Thyroid gland (tissue), 4 donors: ENCODE data around the gene PLEKHN1.

Source experiments
- POLR2A ChIP-seq, 2 donors: fragments of 450-650 bp; IDR thresholded peaks; one replicate each; pipeline ENCODE4 v1.6.1; 2017; ENCODE audit warnings: antibody characterized with exemption in 2 of 2, mild to moderate bottlenecking in 2 of 2, moderate library complexity in 1 of 2
- TF ChIP-seq, protein P1 (sequence below), 6 experiments: fragments of 200-600 bp in 3 of 6; fragments of 450-650 bp in 3 of 6; sonication (generic) in 3 of 6; IDR thresholded peaks; one replicate each; pipeline ENCODE4 v1.5.1; 2016 to 2019; ENCODE audit warnings: antibody characterized with exemption in 6 of 6, mild to moderate bottlenecking in 2 of 6, inconsistent platforms in 1 of 6, moderate library complexity in 1 of 6

DNA sequence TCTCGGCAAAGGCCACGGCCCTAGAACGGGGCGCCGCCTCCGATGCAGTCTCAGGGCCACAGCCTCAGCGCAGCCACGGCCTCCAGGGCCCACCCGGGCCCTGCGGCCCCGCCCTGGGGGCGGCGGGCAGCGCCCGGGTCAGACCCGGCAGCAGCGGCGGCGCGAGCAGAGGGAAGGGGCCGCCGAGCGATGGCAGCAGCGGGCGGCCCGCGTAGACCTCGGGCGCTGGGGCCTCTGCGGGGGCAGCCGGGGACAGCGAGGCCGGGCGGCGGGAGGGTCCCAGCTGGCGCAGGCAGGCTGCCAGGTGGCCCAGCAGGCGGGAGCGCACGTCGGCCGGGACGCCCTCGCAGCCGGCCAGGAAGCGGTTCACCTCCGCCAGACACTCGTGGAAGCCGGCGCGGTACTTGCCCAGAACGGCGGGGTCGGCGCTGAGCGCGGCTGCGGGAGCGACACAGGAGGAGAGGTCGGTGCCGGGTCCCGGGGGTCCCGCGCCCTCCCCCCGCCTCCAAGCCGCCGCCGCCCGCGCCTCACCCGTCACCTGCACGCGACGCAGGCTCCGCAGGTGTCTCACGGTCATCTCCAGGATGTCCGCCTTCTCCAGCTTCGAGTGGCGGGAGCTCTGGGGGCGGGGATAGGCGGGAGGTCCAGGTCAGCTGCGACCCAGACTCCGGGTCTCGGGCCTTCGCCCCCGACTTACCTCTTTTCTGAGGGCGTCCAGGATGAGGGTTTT is 32.9 kb downstream of the PLEKHN1 start:
- TF ChIP-seq, protein P1, sequence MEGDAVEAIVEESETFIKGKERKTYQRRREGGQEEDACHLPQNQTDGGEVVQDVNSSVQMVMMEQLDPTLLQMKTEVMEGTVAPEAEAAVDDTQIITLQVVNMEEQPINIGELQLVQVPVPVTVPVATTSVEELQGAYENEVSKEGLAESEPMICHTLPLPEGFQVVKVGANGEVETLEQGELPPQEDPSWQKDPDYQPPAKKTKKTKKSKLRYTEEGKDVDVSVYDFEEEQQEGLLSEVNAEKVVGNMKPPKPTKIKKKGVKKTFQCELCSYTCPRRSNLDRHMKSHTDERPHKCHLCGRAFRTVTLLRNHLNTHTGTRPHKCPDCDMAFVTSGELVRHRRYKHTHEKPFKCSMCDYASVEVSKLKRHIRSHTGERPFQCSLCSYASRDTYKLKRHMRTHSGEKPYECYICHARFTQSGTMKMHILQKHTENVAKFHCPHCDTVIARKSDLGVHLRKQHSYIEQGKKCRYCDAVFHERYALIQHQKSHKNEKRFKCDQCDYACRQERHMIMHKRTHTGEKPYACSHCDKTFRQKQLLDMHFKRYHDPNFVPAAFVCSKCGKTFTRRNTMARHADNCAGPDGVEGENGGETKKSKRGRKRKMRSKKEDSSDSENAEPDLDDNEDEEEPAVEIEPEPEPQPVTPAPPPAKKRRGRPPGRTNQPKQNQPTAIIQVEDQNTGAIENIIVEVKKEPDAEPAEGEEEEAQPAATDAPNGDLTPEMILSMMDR (IDR thresholded peaks at IDR 0.05) = peak in 1 of 6 experiments; percentile 9
- no peak for TF ChIP-seq POLR2A (IDR thresholded peaks at IDR 0.05)
